Loucy (cell line): Measurements from ENCODE around the gene PACC1.

Experiments
- H2AFZ ChIP-seq: fragments of 200-600 bp; sonication (generic); 2 replicates; pipeline ENCODE4 v1.6.0; 2016; ENCODE audit warnings: antibody characterized with exemption, mild to moderate bottlenecking, low read length, moderate library complexity
- H3F3A ChIP-seq: fragments of 200-600 bp; 2 replicates; pipeline ENCODE4 v1.6.0; 2016; ENCODE audit warnings: antibody characterized with exemption, low read depth, mild to moderate bottlenecking
- H3K27me3 ChIP-seq: fragments of 200-600 bp; sonication (generic); 2 replicates; pipeline ENCODE4 v1.6.1; 2014; ENCODE audit warnings: low read length, mild to moderate bottlenecking; ENCODE audit not compliant: insufficient read depth, poor library complexity, severe bottlenecking
- H3K36me3 ChIP-seq: fragments of 200-600 bp; sonication (generic); 2 replicates; pipeline ENCODE4 v1.6.1; 2016; ENCODE audit warnings: low read length; ENCODE audit not compliant: insufficient read depth
- H3K4me1 ChIP-seq: fragments of 200-600 bp; sonication (generic); 2 replicates; pipeline ENCODE4 v1.5.1; 2014; ENCODE audit warnings: low read length, mild to moderate bottlenecking; ENCODE audit not compliant: insufficient read depth, poor library complexity, severe bottlenecking
- H3K4me2 ChIP-seq: fragments of 200-600 bp; sonication (generic); 2 replicates; pipeline ENCODE4 v1.6.0; 2014; ENCODE audit warnings: antibody characterized with exemption, low read length, low read depth, mild to moderate bottlenecking; ENCODE audit not compliant: poor library complexity, severe bottlenecking
- H3K4me3 ChIP-seq: fragments of 200-600 bp; sonication (generic); 2 replicates; pipeline ENCODE4 v1.5.1; 2014; ENCODE audit warnings: low read length, mild to moderate bottlenecking, mixed read lengths; ENCODE audit not compliant: poor library complexity, severe bottlenecking
- H3K79me2 ChIP-seq: fragments of 200-600 bp; sonication (generic); 2 replicates; pipeline ENCODE4 v1.6.1; 2014; ENCODE audit warnings: low read length; ENCODE audit not compliant: insufficient read depth
- H3K9ac ChIP-seq: fragments of 200-600 bp; sonication (generic); 2 replicates; pipeline ENCODE4 v1.6.0; 2014; ENCODE audit warnings: mild to moderate bottlenecking, low read depth, low read length, moderate library complexity; ENCODE audit not compliant: poor library complexity, severe bottlenecking
- H3K9me2 ChIP-seq: fragments of 200-600 bp; sonication (generic); replicated peaks from 2 replicates; pipeline ENCODE4 v1.6.1; 2016; ENCODE audit warnings: low read depth, low read length, mixed read lengths
- H3K9me3 ChIP-seq: fragments of 200-600 bp; sonication (generic); 2 replicates; pipeline ENCODE4 v1.6.1; 2014; ENCODE audit warnings: mild to moderate bottlenecking, antibody characterized with exemption, low read length, low read depth; ENCODE audit not compliant: insufficient read depth
- H4K20me1 ChIP-seq: fragments of 200-600 bp; sonication (generic); 2 replicates; pipeline ENCODE4 v1.6.0; 2014; ENCODE audit warnings: antibody characterized with exemption, low read length, mild to moderate bottlenecking; ENCODE audit not compliant: insufficient read depth, poor library complexity, severe bottlenecking
- EZH2phosphoT487 ChIP-seq: fragments of 200-600 bp; IDR thresholded peaks from 2 replicates; pipeline ENCODE4 v1.6.1; 2018; ENCODE audit warnings: antibody characterized with exemption, mild to moderate bottlenecking, moderate library complexity, borderline replicate concordance
- TF ChIP-seq, protein P1 (sequence below): fragments of 200-600 bp; sonication (generic); conservative IDR thresholded peaks from 2 replicates; pipeline ENCODE4 v1.5.1; 2014; ENCODE audit warnings: mild to moderate bottlenecking, antibody characterized with exemption, low read length

PACC1 gene

DNA sequence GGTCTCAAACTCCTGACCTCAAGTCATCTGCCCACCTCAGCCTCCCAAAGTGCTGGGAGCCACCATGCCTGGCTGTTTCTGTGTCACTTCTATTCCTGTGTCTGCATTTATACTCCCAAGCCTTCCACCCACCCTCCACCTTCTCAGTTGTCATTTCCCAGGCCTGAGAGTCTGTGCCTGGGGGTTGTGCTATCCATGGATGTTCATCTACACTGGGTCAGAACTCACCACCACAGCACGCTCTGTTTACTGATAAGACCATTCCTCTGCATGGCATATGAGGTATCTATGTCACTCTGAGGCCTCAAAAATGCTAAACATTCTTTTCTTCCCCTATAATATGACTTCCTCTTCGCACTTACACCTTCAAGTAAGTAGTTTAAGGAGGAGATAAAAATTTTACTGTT is 24.1 kb upstream of the PACC1 start:
- Histone ChIP-seq H3K9me3 (no peaks in the 10 kb centered on the region), H3K4me1 (peaks cover 5% of the 10 kb centered on the region), H3K27me3 (no peaks in the 10 kb centered on the region), H4K20me1 (no peaks in the 10 kb centered on the region), H3F3A (no peaks in the 10 kb centered on the region), H3K36me3 (no peaks in the 10 kb centered on the region), H3K4me2 (no peak overlapping the region), H3K4me3 (no peak overlapping the region), H3K9ac (no peak overlapping the region), H3K9me2 (no peaks in the 10 kb centered on the region), H2AFZ (no peak overlapping the region), H3K79me2 (no peaks in the 10 kb centered on the region)
- TF ChIP-seq, protein P1, sequence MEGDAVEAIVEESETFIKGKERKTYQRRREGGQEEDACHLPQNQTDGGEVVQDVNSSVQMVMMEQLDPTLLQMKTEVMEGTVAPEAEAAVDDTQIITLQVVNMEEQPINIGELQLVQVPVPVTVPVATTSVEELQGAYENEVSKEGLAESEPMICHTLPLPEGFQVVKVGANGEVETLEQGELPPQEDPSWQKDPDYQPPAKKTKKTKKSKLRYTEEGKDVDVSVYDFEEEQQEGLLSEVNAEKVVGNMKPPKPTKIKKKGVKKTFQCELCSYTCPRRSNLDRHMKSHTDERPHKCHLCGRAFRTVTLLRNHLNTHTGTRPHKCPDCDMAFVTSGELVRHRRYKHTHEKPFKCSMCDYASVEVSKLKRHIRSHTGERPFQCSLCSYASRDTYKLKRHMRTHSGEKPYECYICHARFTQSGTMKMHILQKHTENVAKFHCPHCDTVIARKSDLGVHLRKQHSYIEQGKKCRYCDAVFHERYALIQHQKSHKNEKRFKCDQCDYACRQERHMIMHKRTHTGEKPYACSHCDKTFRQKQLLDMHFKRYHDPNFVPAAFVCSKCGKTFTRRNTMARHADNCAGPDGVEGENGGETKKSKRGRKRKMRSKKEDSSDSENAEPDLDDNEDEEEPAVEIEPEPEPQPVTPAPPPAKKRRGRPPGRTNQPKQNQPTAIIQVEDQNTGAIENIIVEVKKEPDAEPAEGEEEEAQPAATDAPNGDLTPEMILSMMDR: no peak

DNA sequence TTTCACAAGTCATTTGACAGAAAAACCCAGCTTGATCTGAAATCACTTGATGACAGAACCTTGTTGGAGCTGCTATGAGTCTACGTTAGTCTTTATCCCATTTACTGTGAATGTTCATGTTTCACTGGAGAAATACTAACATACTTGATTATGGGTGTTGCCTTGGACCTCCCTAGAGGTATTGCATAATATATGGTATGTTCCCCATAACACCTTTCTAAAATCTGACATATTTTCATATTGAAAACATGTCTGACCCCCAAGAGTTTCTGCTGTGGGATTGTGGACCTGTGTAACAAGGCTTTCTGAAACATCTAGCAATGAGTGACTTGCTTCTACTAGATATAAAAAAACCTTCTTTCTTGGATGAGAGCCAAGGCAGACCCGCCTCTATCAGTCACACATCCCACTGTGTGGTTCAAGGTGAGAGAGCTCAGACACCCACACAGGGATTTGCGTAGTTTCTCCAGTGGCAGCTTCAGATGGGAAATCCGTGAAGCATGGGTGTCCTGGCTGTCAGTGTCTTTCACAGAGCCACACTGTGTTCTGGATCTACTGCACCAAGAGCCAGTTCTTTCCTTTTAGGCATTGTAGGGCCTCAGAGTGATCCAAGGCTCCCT is 22.6 kb upstream of the PACC1 start:
- TF ChIP-seq, protein P1: no peak
- TF ChIP-seq EZH2phosphoT487: no peak
- Histone ChIP-seq H3K27me3 (no peaks in the 10 kb centered on the region), H3K79me2 (no peaks in the 10 kb centered on the region), H3K36me3 (no peaks in the 10 kb centered on the region), H3K4me3 (no peak overlapping the region), H3K9me3 (no peaks in the 10 kb centered on the region), H3K9ac (no peak overlapping the region), H2AFZ (no peak overlapping the region), H3K4me2 (no peak overlapping the region), H4K20me1 (no peaks in the 10 kb centered on the region), H3F3A (no peaks in the 10 kb centered on the region), H3K9me2 (no peaks in the 10 kb centered on the region), H3K4me1 (peaks cover 16% of the 10 kb centered on the region)

DNA sequence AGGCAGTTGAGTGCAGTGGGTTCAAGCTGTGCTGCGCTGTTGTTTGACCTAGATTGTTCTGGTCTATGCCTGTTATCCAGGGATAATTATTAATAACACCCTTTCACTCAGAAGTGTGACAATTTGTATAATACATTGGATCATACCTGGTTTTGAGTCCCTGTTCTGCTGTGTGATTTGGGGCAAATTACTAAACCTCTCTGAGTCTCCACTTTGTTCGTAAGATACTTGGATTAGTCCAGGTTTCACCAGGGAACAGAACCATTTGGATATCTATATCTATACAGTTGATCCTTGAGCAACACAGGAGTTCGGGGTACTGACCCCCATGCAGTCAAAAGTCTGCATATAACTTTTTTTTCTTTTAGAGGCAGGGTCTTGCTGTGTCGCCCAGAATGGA is 20.3 kb upstream of the PACC1 start:
- Histone ChIP-seq H3K79me2 (no peaks in the 10 kb centered on the region), H3K27me3 (no peaks in the 10 kb centered on the region), H3K4me2 (no peak overlapping the region), H3K9me2 (no peaks in the 10 kb centered on the region), H3K4me1 (peaks cover 31% of the 10 kb centered on the region), H3F3A (no peaks in the 10 kb centered on the region), H3K9ac (no peak overlapping the region), H3K4me3 (no peak overlapping the region), H3K36me3 (no peaks in the 10 kb centered on the region), H3K9me3 (no peaks in the 10 kb centered on the region), H2AFZ (no peak overlapping the region), H4K20me1 (no peaks in the 10 kb centered on the region)
- TF ChIP-seq, protein P1: no peak
- no peak for TF ChIP-seq EZH2phosphoT487
